Vagina (tissue), 2 donors: Measurements from ENCODE around the gene ERFE. TPM values are rescaled to one million over a fixed set of nuclear protein-coding genes. Genes with fewer than 3 reads are reported as not detected.

ENCODE experiments used
- DNase-seq, 2 donors: peaks; one replicate each; pipeline ENCODE4 v3.0.0-alpha.2; 2017; ENCODE audit errors: extremely low spot score in 2 of 2
- H3K27ac ChIP-seq: fragments of 200-600 bp; sonication (generic); one replicate; pipeline ENCODE4 v1.5.1; 2019
- H3K27me3 ChIP-seq: fragments of 200-600 bp; sonication (generic); one replicate; pipeline ENCODE4 v1.5.1; 2019
- H3K36me3 ChIP-seq, 2 donors: fragments of 200-600 bp; sonication (generic); one replicate each; pipeline ENCODE4 v1.5.1; 2017 to 2019
- H3K4me1 ChIP-seq: fragments of 200-600 bp; sonication (generic); one replicate; pipeline ENCODE4 v1.5.1; 2019
- H3K4me3 ChIP-seq, 2 donors: fragments of 200-600 bp; sonication (generic); 1 replicate in 1 of 2; 2 replicates in 1 of 2; pipeline ENCODE4 v1.5.1; 2016 to 2019
- H3K9me3 ChIP-seq: fragments of 200-600 bp; sonication (generic); one replicate; pipeline ENCODE4 v1.5.1; 2019
- POLR2A ChIP-seq, 2 donors: fragments of 450-650 bp; IDR thresholded peaks; one replicate each; pipeline ENCODE4 v1.6.1; 2017; ENCODE audit warnings: antibody characterized with exemption in 2 of 2, mild to moderate bottlenecking in 2 of 2, moderate library complexity in 2 of 2
- POLR2AphosphoS5 ChIP-seq, 2 donors: sonication (generic); formaldehyde crosslinking; IDR thresholded peaks; one replicate each; pipeline ENCODE4 v1.9.0; 2017; ENCODE audit warnings: antibody characterized with exemption in 2 of 2, mild to moderate bottlenecking in 2 of 2, low read depth in 1 of 2; ENCODE audit not compliant: insufficient read depth in 1 of 2
- intact Hi-C: fragments of 100-400 bp; cut with DNase I; formaldehyde crosslinking; loops from one replicate; pipeline ENCODE4 v1.15.1; 2023
- total RNA-seq: library from RNA; depleted of rRNA; stranded (reverse); fragments of >200 nt; gene quantifications from one replicate; pipeline ENCODE4 v1.2.3, GENCODE V29; 2016
- TF ChIP-seq, protein P1 (sequence below), 3 experiments: fragments of 450-650 bp in 2 of 3; fragments of 200-600 bp in 1 of 3; sonication (generic) in 1 of 3; IDR thresholded peaks; one replicate each; pipeline ENCODE4 v1.5.1; 2017 to 2019; ENCODE audit warnings: antibody characterized with exemption in 3 of 3, mild to moderate bottlenecking in 2 of 3, moderate library complexity in 2 of 3

ERFE gene
- total RNA-seq, 1 donor from 2014 or later: not detected

DNA sequence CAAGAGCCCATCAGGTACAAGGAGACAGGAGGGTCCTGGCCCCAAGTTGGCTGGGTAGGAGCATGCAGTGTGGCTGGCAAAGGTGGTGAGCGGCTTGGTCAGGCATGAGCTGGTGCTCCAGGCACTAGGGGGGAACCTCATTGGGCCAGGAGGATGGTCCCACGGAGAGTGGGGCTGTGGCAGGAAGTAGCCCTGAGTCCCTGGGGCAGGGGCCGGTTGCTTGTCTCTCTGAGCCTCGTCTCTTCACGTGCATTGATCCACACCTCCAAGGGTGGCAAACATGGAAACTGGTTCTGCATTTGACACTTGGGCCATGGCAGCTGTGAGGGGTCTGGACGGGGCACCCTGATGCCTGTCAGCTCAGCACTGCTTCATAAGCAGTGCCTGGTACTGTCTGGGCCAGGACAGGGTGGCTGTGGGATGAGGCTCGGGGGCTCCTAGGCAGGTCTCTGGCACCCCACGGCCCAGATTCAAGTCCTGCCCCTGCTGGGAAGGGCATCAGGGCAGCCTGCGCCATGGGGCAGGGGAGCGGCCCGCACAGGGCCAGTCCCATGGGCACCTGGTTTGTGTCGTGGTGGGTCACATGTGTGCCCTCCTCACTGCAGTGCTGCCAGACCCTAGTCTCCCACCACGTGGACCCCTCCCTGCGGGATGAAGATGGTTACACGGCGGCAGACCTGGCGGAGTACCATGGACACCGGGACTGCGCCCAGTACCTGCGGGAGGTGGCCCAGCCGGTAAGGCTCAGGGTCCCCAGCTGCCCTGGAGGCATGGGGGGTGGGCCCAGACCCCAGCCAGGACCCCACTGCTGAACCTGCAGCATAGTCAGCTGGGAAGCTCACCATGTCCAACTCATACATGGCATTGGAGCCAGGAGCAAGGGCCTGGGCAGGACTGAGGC, 42.2 kb upstream of the ERFE start:
- H3K27me3 ChIP-seq: no peaks in the 10 kb centered on the region
- no peak overlapping the region for H3K27ac ChIP-seq
- H3K4me3 ChIP-seq: no peak overlapping the region
- H3K4me1 ChIP-seq: no peaks in the 10 kb centered on the region
- TF ChIP-seq POLR2AphosphoS5 (IDR thresholded peaks at IDR 0.05; ENCODE audit: insufficient read depth in 1 of 2, low read depth in 1 of 2): no peak
- TF ChIP-seq POLR2A (IDR thresholded peaks at IDR 0.05): no peak
- TF ChIP-seq, protein P1, sequence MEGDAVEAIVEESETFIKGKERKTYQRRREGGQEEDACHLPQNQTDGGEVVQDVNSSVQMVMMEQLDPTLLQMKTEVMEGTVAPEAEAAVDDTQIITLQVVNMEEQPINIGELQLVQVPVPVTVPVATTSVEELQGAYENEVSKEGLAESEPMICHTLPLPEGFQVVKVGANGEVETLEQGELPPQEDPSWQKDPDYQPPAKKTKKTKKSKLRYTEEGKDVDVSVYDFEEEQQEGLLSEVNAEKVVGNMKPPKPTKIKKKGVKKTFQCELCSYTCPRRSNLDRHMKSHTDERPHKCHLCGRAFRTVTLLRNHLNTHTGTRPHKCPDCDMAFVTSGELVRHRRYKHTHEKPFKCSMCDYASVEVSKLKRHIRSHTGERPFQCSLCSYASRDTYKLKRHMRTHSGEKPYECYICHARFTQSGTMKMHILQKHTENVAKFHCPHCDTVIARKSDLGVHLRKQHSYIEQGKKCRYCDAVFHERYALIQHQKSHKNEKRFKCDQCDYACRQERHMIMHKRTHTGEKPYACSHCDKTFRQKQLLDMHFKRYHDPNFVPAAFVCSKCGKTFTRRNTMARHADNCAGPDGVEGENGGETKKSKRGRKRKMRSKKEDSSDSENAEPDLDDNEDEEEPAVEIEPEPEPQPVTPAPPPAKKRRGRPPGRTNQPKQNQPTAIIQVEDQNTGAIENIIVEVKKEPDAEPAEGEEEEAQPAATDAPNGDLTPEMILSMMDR (IDR thresholded peaks at IDR 0.05): no peak
- no peaks in the 10 kb centered on the region for H3K36me3 ChIP-seq
- DNase-seq: no peak
- intact Hi-C loops: no loop called here
- no peaks in the 10 kb centered on the region for H3K9me3 ChIP-seq

DNA sequence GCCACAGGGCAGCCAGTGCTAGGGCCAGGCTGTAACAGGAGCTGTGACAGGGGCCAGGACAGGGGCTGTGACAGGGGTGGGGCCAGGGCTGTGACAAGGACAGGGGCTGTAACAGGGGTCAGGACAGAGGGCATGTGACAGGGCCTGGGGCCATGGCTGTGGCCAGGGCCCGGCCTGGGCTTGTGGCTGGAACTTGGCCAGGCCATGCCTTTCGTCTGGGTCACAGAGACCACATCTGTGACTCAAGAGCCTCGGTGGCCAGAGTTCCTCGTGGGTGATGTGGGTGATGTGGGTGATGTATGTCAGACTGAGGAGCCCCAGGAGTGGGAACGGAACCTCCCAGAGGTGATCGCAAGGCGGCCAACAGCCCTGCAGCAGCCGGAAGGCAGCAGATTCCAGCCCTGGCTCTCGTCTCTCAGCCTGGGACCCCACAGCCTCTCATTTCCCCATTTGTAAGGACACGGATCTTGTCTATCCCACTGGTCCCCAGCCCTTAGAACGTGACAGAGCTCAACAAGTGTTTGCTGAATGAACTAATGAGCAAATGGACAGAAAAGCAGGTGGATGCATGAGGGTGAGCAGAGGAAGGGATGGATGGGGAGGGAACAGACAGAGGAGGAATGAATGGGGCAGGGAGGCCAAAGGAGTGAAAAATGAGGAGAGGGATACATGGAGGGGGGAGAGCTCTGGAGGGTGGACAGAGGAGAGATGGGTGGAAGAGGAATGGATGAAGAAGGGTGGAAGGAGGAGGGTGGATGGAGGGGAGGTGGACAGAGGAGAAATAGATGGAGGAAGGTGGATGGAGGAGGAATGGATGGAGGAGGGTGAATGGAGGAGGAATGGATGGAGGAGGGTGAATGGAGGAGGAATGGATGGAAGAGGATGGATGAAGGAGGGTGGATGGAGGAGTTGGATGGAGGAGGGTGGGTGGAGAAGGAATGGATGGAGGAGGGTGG, 41.3 kb upstream of the ERFE start:
- H3K9me3 ChIP-seq: no peaks in the 10 kb centered on the region
- H3K27me3 ChIP-seq: no peaks in the 10 kb centered on the region
- no peaks in the 10 kb centered on the region for H3K4me1 ChIP-seq
- DNase-seq: no peak
- no peak overlapping the region for H3K27ac ChIP-seq
- H3K36me3 ChIP-seq: no peaks in the 10 kb centered on the region
- no peak overlapping the region for H3K4me3 ChIP-seq
- TF ChIP-seq POLR2AphosphoS5 (IDR thresholded peaks at IDR 0.05; ENCODE audit: insufficient read depth in 1 of 2, low read depth in 1 of 2) (no peak), POLR2A (IDR thresholded peaks at IDR 0.05) (no peak)
- TF ChIP-seq, protein P1 (IDR thresholded peaks at IDR 0.05): no peak
- intact Hi-C loops: no loop called here

DNA sequence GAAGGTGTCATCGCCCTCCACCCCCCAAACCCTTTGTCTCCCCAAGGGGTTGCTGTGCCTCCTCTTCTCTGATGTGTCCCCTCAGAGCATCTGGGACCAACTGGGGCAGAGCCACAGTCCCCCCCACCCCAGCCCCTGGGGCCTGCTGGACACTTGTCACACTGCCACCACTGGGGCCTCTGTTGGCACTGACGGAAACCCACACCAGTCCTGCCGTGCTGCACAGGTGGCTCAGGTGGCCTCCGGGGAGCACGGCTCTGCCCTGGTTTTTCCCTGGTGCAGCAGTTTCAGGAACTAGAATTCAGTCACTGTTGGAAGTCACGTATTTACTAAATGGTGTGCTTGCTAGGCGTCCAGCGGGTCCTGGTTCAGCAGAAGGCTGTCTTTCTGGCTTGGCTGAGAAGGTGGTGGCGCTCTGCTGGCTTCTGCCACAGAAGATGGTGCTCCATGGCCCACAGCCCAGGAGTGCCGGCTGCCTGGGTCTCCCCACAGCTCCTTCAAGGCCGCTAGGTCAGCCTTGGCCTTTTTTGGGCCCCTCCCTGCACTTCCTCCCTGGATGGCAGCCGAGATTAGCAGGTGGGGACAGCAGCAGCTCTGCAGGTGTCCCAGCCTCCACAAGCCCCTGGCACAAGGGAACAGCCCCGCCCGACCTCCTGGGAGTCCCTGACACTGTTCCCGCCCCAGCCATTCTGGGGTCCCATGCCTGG, 38.9 kb upstream of the ERFE start:
- TF ChIP-seq, protein P1 (IDR thresholded peaks at IDR 0.05): no peak
- no peak for TF ChIP-seq POLR2A (IDR thresholded peaks at IDR 0.05)
- TF ChIP-seq POLR2AphosphoS5 (IDR thresholded peaks at IDR 0.05; ENCODE audit: insufficient read depth in 1 of 2, low read depth in 1 of 2): no peak
- no peaks in the 10 kb centered on the region for H3K9me3 ChIP-seq
- no peak overlapping the region for H3K4me3 ChIP-seq
- intact Hi-C loops: no loop called here
- DNase-seq: no peak
- no peak overlapping the region for H3K27ac ChIP-seq
- H3K36me3 ChIP-seq: no peaks in the 10 kb centered on the region
- H3K4me1 ChIP-seq: no peaks in the 10 kb centered on the region
- no peaks in the 10 kb centered on the region for H3K27me3 ChIP-seq

DNA sequence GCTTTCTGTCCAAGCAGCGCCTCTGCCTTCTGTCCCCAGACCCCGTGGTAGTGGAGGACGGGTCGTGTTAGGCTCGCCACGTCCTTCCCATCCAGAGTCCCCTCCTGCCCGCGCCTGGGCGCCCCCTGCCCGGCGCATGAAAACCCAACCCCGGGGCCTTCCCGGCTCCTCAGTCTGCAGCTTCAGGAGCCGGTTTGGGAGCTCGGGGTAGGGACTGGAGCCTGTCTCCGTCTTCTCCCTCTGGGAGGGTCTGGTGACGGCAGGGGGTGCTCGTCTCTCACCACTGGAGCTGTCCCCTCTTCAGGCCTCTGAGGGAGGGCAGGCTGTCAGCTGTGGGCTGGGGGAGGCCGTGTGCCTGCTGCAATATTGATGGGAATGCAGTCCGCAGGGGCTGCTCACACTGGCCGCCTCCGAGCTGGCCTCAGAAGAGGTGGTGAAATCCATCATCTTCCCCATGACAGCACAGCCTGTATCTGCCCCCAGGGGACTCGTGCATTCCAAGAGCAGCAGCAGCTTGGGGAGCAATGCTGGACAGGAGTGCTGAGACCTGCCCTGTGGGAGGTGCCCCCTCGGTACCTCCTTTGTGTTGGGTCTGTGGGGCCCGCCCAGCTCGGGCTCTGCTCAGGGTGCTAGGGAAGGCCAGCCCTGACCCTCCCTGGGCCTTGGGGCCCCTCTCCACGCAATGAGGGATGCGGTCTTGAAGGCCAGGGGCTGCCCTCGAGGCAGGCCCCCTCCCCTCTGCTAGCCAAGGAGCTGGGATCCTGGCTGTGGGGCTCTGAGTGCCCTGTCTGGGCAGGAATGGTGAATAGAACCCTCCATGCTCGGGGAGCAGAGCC, 38.1 kb upstream of the ERFE start:
- no peak for DNase-seq
- Histone ChIP-seq H3K27ac (no peak overlapping the region), H3K27me3 (no peaks in the 10 kb centered on the region), H3K4me3 (no peak overlapping the region), H3K9me3 (no peaks in the 10 kb centered on the region), H3K4me1 (no peaks in the 10 kb centered on the region), H3K36me3 (no peaks in the 10 kb centered on the region)
- intact Hi-C loops: no loop called here
- TF ChIP-seq POLR2A (IDR thresholded peaks at IDR 0.05) (no peak), POLR2AphosphoS5 (IDR thresholded peaks at IDR 0.05; ENCODE audit: insufficient read depth in 1 of 2, low read depth in 1 of 2) (no peak)
- TF ChIP-seq, protein P1 (IDR thresholded peaks at IDR 0.05): no peak
